ENCODE data around the gene ZSWIM3. TPM values are rescaled to one million over a fixed set of nuclear protein-coding genes. Genes with fewer than 3 reads are reported as not detected.

ZSWIM3 gene
- total and polyA plus RNA-seq, 12 donors = 2.9 to 19.5 (median 6.2) TPM

- H3K27me3 ChIP-seq = no peaks in the 10 kb centered on the region
- intact Hi-C loops (cut with DNase I) = no loop called here
- TF ChIP-seq CTCF (IDR thresholded peaks at IDR 0.05) = no peak
- no peak for TF ChIP-seq POLR2A (IDR thresholded peaks at IDR 0.05)
- WGBS, 4 donors = 81 to 86% (median 83%) methylated on average over 14 of the region's 14 CpGs
- peaks cover 14 to 27% of the 10 kb centered on the region in 2 donors for H3K4me1 ChIP-seq (replicated peaks in 1 of 2)
- no peaks in the 10 kb centered on the region for H3K9me3 ChIP-seq (replicated peaks in 1 of 3)
- H3K27ac ChIP-seq = no peak overlapping the region
- H3K4me3 ChIP-seq = no peak overlapping the region
- no peak for DNase-seq
- H3K36me3 ChIP-seq (replicated peaks in 1 of 2) = no peaks in the 10 kb centered on the region
Measured at GRCh38 chr20:45927071-45927878, 69.9 kb downstream of the ZSWIM3 start.

Other genes with a start within 250 kb of the ZSWIM3 start
- gene WFDC10A, start 227.9 kb upstream of the ZSWIM3 start, total RNA-seq = not detected
- gene WFDC10A, start 227.9 kb upstream of the ZSWIM3 start, polyA plus RNA-seq = not detected
- not detected for gene WFDC9, start 226.3 kb upstream of the ZSWIM3 start, total RNA-seq
- not detected for gene WFDC9, start 226.3 kb upstream of the ZSWIM3 start, polyA plus RNA-seq
- not detected for gene WFDC11, start 187.4 kb upstream of the ZSWIM3 start, total RNA-seq
- gene WFDC11, start 187.4 kb upstream of the ZSWIM3 start, polyA plus RNA-seq = not detected
- gene WFDC13, start 155.6 kb upstream of the ZSWIM3 start, total RNA-seq = not detected
- not detected for gene WFDC13, start 155.6 kb upstream of the ZSWIM3 start, polyA plus RNA-seq
- not detected for gene WFDC10B, start 152.6 kb upstream of the ZSWIM3 start, total RNA-seq
- gene WFDC10B, start 152.6 kb upstream of the ZSWIM3 start, polyA plus RNA-seq = not detected
- not detected for gene SPINT4, start 135.3 kb upstream of the ZSWIM3 start, total RNA-seq
- not detected for gene SPINT4, start 135.3 kb upstream of the ZSWIM3 start, polyA plus RNA-seq
- gene WFDC3, start 65.7 kb upstream of the ZSWIM3 start, total RNA-seq = 1 to 10 TPM in 2 of 9 donors, under 1 TPM in 1, not detected in 6; 0.22 to 1.9 (median 1.8) TPM
- 1 to 10 TPM in 2 of 3 donors, not detected in 1; 1.3 to 3.1 TPM for gene WFDC3, start 65.7 kb upstream of the ZSWIM3 start, polyA plus RNA-seq
- gene DNTTIP1, start 65.7 kb upstream of the ZSWIM3 start, total RNA-seq = 10 to 100 TPM; 12.1 to 31.4 (median 27.3) TPM
- 10 to 100 TPM; 34.5 to 49.4 (median 38.4) TPM for gene DNTTIP1, start 65.7 kb upstream of the ZSWIM3 start, polyA plus RNA-seq
- 10 to 100 TPM in 1 of 9 donors, 1 to 10 TPM in 7, under 1 TPM in 1; 0.79 to 43.3 (median 2.2) TPM for gene UBE2C, start 45.0 kb upstream of the ZSWIM3 start, total RNA-seq
- 1 to 10 TPM; 3.8 to 4.9 (median 4.7) TPM for gene UBE2C, start 45.0 kb upstream of the ZSWIM3 start, polyA plus RNA-seq
- 1 to 10 TPM in 7 of 9 donors, not detected in 2; 1.4 to 8.4 (median 2.8) TPM for gene TNNC2, start 30.3 kb upstream of the ZSWIM3 start, total RNA-seq
- gene TNNC2, start 30.3 kb upstream of the ZSWIM3 start, polyA plus RNA-seq = 10 to 100 TPM in 1 of 3 donors, 1 to 10 TPM in 2; 4.3 to 16.9 (median 8.2) TPM
- 100 to 1,000 TPM in 3 of 9 donors, 10 to 100 TPM in 6; 61.6 to 183 (median 97.5) TPM for gene SNX21, start 23.8 kb upstream of the ZSWIM3 start, total RNA-seq
- gene SNX21, start 23.8 kb upstream of the ZSWIM3 start, polyA plus RNA-seq = 10 to 100 TPM; 35.1 to 66.3 (median 43.9) TPM
- 100 to 1,000 TPM in 1 of 9 donors, 10 to 100 TPM in 8; 34.6 to 134 (median 74.5) TPM for gene ACOT8, start 222 bp upstream of the ZSWIM3 start, total RNA-seq
- gene ACOT8, start 222 bp upstream of the ZSWIM3 start, polyA plus RNA-seq = 10 to 100 TPM; 33.7 to 78.8 (median 49.3) TPM
- gene ZSWIM1, start 23.6 kb downstream of the ZSWIM3 start, total RNA-seq = 10 to 100 TPM; 15.9 to 22.1 (median 18.6) TPM
- 10 to 100 TPM in 1 of 3 donors, 1 to 10 TPM in 2; 4.2 to 19.2 (median 5.6) TPM for gene ZSWIM1, start 23.6 kb downstream of the ZSWIM3 start, polyA plus RNA-seq
- gene SPATA25, start 30.0 kb downstream of the ZSWIM3 start, total RNA-seq = 10 to 100 TPM in 1 of 9 donors, 1 to 10 TPM in 6, under 1 TPM in 1, not detected in 1; 0.35 to 12.5 (median 4.0) TPM
- 1 to 10 TPM in 1 of 3 donors, under 1 TPM in 2; 0.29 to 3.5 (median 0.57) TPM for gene SPATA25, start 30.0 kb downstream of the ZSWIM3 start, polyA plus RNA-seq
- gene NEURL2, start 33.6 kb downstream of the ZSWIM3 start, total RNA-seq = 10 to 100 TPM in 7 of 9 donors, 1 to 10 TPM in 2; 6.0 to 36.4 (median 16.0) TPM
- 10 to 100 TPM in 1 of 3 donors, 1 to 10 TPM in 2; 1.0 to 19.1 (median 7.2) TPM for gene NEURL2, start 33.6 kb downstream of the ZSWIM3 start, polyA plus RNA-seq
- gene CTSA, start 33.7 kb downstream of the ZSWIM3 start, total RNA-seq = 100 to 1,000 TPM; 306 to 776 (median 516) TPM
- gene CTSA, start 33.7 kb downstream of the ZSWIM3 start, polyA plus RNA-seq = 100 to 1,000 TPM; 517 to 854 (median 731) TPM
- 1,000 to 10,000 TPM in 2 of 9 donors, 100 to 1,000 TPM in 7; 168 to 1,158 (median 460) TPM for gene PLTP, start 54.5 kb downstream of the ZSWIM3 start, total RNA-seq
- 100 to 1,000 TPM; 126 to 366 (median 157) TPM for gene PLTP, start 54.5 kb downstream of the ZSWIM3 start, polyA plus RNA-seq
- 10 to 100 TPM; 12.6 to 47.1 (median 40.4) TPM for gene PCIF1, start 77.1 kb downstream of the ZSWIM3 start, total RNA-seq
- 10 to 100 TPM; 20.6 to 36.4 (median 35.9) TPM for gene PCIF1, start 77.1 kb downstream of the ZSWIM3 start, polyA plus RNA-seq
- gene ZNF335, start 114.6 kb downstream of the ZSWIM3 start, total RNA-seq = 10 to 100 TPM; 10.8 to 29.9 (median 15.1) TPM
- gene ZNF335, start 114.6 kb downstream of the ZSWIM3 start, polyA plus RNA-seq = 10 to 100 TPM in 2 of 3 donors, 1 to 10 TPM in 1; 5.4 to 45.1 (median 29.5) TPM
- gene MMP9, start 151.3 kb downstream of the ZSWIM3 start, total RNA-seq = under 1 TPM in 8 of 9 donors, not detected in 1; 0.18 to 0.97 (median 0.34) TPM
- gene MMP9, start 151.3 kb downstream of the ZSWIM3 start, polyA plus RNA-seq = 1 to 10 TPM in 1 of 3 donors, under 1 TPM in 2; 0.07 to 1.2 (median 0.51) TPM
- gene SLC12A5, start 171.6 kb downstream of the ZSWIM3 start, total RNA-seq = 10 to 100 TPM in 6 of 9 donors, 1 to 10 TPM in 2, under 1 TPM in 1; 0.30 to 24.5 (median 12.9) TPM
- 100 to 1,000 TPM in 2 of 3 donors, 10 to 100 TPM in 1; 15.0 to 121 (median 120) TPM for gene SLC12A5, start 171.6 kb downstream of the ZSWIM3 start, polyA plus RNA-seq
- gene NCOA5, start 232.3 kb downstream of the ZSWIM3 start, total RNA-seq = 10 to 100 TPM; 17.8 to 44.8 (median 25.9) TPM
- 10 to 100 TPM; 18.7 to 24.8 (median 19.0) TPM for gene NCOA5, start 232.3 kb downstream of the ZSWIM3 start, polyA plus RNA-seq